ENCODE results near the gene RXRB. TPM values are rescaled to one million over a fixed set of nuclear protein-coding genes. Genes with fewer than 3 reads are reported as not detected.

RXRB gene
- total RNA-seq, 2 donors from 2014 or later: 17.1 to 17.4 TPM

DNA sequence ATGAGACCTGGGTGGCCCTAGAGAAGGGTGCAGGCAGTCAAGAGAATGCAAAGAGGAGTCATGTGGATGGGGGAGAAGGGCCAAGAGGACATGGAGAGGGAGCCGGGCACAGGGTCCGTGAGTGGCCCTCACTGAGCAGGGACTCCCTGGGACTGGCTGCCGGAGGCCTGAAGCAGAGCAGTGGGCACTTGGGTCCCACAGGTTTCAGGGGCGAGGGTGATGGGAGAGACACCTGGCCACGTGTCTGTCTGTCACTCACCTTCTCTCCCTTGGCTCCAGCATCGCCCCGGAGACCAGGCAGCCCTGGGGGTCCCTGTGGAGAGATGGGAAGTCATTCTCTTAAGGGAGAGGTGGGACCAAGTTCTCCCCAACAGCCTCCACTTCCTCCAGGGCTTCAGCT is 33.7 kb downstream of the RXRB start:
- H3K4me3 ChIP-seq: no peak overlapping the region
- H3K36me3 ChIP-seq: no peaks in the 10 kb centered on the region
- no peak for TF ChIP-seq CTCF (IDR thresholded peaks at IDR 0.05)
- H3K9me3 ChIP-seq: no peaks in the 10 kb centered on the region
- H3K4me1 ChIP-seq: peaks cover 0 to 4% of the 10 kb centered on the region in 2 donors
- no peak for DNase-seq (ENCODE audit: low spot score)
- no peak overlapping the region for H3K27ac ChIP-seq
- H3K27me3 ChIP-seq: no peaks in the 10 kb centered on the region

- no peak for TF ChIP-seq CTCF (IDR thresholded peaks at IDR 0.05)
- DNase-seq (ENCODE audit: low spot score): no peak
Observed at GRCh38 chr6:33166363-33166762, 34.1 kb downstream of the RXRB start.

GRCh38 chr6:33165581-33166258 is 34.7 kb downstream of the RXRB start:
- Histone ChIP-seq H3K9me3 (no peaks in the 10 kb centered on the region), H3K4me1 (peaks cover 0 to 15% of the 10 kb centered on the region in 2 donors), H3K27ac (no peak overlapping the region), H3K4me3 (no peak overlapping the region), H3K27me3 (no peaks in the 10 kb centered on the region), H3K36me3 (no peaks in the 10 kb centered on the region)
- TF ChIP-seq CTCF (IDR thresholded peaks at IDR 0.05): no peak
- no peak for DNase-seq (ENCODE audit: low spot score)

More at GRCh38 chr6:33166363-33166762, 34.1 kb downstream of the RXRB start:
- H3K4me3 ChIP-seq: no peak overlapping the region
- H3K27me3 ChIP-seq: no peaks in the 10 kb centered on the region
- no peaks in the 10 kb centered on the region for H3K36me3 ChIP-seq
- no peaks in the 10 kb centered on the region for H3K9me3 ChIP-seq
- peaks cover 0 to 9% of the 10 kb centered on the region in 2 donors for H3K4me1 ChIP-seq
- H3K27ac ChIP-seq: no peak overlapping the region

DNA sequence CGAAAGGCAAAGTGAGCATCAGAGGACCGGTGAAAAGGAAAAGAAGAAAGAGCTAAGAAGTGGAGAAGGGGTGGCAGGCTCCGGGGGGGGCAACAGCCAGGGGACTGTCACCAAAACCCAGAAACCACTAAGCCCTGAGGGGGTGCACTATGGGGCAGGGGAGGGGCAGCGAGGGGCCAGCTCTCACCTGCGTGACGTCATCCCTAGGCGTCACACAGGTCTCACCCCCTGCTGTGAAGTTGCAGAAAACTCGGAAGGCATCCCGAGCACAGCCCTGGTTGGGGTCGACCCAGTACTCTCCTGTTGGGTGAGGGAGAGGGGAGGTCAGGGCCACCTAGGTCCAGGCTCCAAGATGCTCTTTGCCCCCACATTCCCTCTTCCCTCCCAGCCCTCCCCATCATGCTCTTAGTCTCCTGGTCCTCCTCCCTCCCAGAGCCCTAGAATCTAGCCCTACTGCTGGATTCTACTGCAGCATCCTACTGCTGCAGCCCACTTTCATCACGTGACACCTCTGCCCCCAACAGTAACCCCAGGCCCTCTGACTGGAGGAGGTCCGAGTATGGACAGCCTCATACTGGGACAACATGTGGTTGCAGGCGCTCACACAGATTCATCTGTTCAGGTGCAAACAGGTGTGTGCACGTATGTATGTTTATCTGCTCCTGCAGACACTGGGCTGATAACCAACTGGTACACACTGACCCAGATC is 35.6 kb downstream of the RXRB start:
- TF ChIP-seq CTCF (IDR thresholded peaks at IDR 0.05): no peak
- Histone ChIP-seq H3K27ac (no peak overlapping the region), H3K4me3 (no peak overlapping the region), H3K4me1 (peaks cover 0 to 18% of the 10 kb centered on the region in 2 donors), H3K36me3 (no peaks in the 10 kb centered on the region), H3K9me3 (no peaks in the 10 kb centered on the region), H3K27me3 (no peaks in the 10 kb centered on the region)
- no peak for DNase-seq (ENCODE audit: low spot score)

- no peak for DNase-seq (ENCODE audit: low spot score)
Observed at GRCh38 chr6:33164176-33164575, 36.3 kb downstream of the RXRB start.

More at GRCh38 chr6:33164176-33164575, 36.3 kb downstream of the RXRB start:
- Histone ChIP-seq H3K27ac (no peak overlapping the region), H3K4me1 (peaks cover 0 to 18% of the 10 kb centered on the region in 2 donors), H3K9me3 (no peaks in the 10 kb centered on the region), H3K4me3 (no peak overlapping the region), H3K36me3 (no peaks in the 10 kb centered on the region), H3K27me3 (no peaks in the 10 kb centered on the region)
- no peak for TF ChIP-seq CTCF (IDR thresholded peaks at IDR 0.05)
